Gastrocnemius medialis (tissue), 4 donors: ENCODE results near the gene ESR1.

ENCODE experiments used
- CTCF ChIP-seq, 5 experiments: fragments of 450-650 bp in 3 of 5; fragments of 200-600 bp in 2 of 5; sonication (generic) in 2 of 5; IDR thresholded peaks in 4 of 5; conservative IDR thresholded peaks in 1 of 5; 1 replicate in 4 of 5; 2 replicates in 1 of 5; pipeline ENCODE4 v1.5.1; 2016 to 2019; ENCODE audit warnings: antibody characterized with exemption in 5 of 5, mild to moderate bottlenecking in 3 of 5, moderate library complexity in 3 of 5
- POLR2A ChIP-seq, 2 donors: fragments of 450-650 bp; IDR thresholded peaks; one replicate each; pipeline ENCODE4 v1.6.1; 2017; ENCODE audit warnings: antibody characterized with exemption in 2 of 2, mild to moderate bottlenecking in 2 of 2, moderate library complexity in 2 of 2

GRCh38 chr6:152068622-152069261, 261.3 kb downstream of the ESR1 start:
- no peak for TF ChIP-seq POLR2A (IDR thresholded peaks at IDR 0.05)
- no peak for TF ChIP-seq CTCF (IDR thresholded peaks at IDR 0.05 in 4 of 5, conservative IDR thresholded peaks at IDR 0.05 in 1 of 5)
